BJ (cell line): ENCODE results near the gene RNF14. TPM values are rescaled to one million over a fixed set of nuclear protein-coding genes. Genes with fewer than 3 reads are reported as not detected.

Experiments used
- CTCF ChIA-PET: fragments of 350-600 bp; formaldehyde crosslinking; extraction: SDS; loops from one replicate; lab custom pipeline; 2021; ENCODE audit warnings: antibody characterized with exemption, inconsistent platforms; lab: Yijun Ruan, JAX
- POLR2A ChIA-PET: fragments of 300-600 bp; sonication (Branson Sonifier 250); formaldehyde crosslinking; extraction: SDS; loops from one replicate; lab custom pipeline; 2021; ENCODE audit warnings: antibody characterized with exemption; lab: Charles Lee
- DNase-seq: peaks from one replicate; pipeline ENCODE4 v3.0.0-alpha.2; 2011; ENCODE audit warnings: low read depth
- H3K27me3 ChIP-seq: 2 replicates; pipeline ENCODE4 v1.6.0; 2011; ENCODE audit warnings: low read length; ENCODE audit not compliant: control insufficient read depth, insufficient read depth
- H3K36me3 ChIP-seq: 2 replicates; pipeline ENCODE4 v1.5.1; 2011; ENCODE audit warnings: low read length; ENCODE audit not compliant: control insufficient read depth, insufficient read depth
- H3K4me3 ChIP-seq: 2 replicates; pipeline ENCODE4 v1.5.1; 2011; ENCODE audit warnings: low read depth, mild to moderate bottlenecking, control low read depth, low read length
- CTCF ChIP-seq: IDR thresholded peaks from 2 replicates; pipeline ENCODE4 v1.5.1; 2011; ENCODE audit warnings: low read depth, mild to moderate bottlenecking, control low read depth, inconsistent platforms, low read length, moderate library complexity; ENCODE audit not compliant: insufficient read depth
- polyA plus RNA-seq: library from polyadenylated mRNA; depleted of rRNA; stranded (reverse); fragments of >200 nt; gene quantifications from 2 replicates; pipeline ENCODE4 v1.2.3, GENCODE V29; 2011

The RNF14 gene
- polyA plus RNA-seq, 1 experiment: 27.2 TPM

GRCh38 chr5:141994511-141995136 is 25.7 kb downstream of the RNF14 start:
- Histone ChIP-seq H3K36me3 (peaks cover 5% of the 10 kb centered on the region), H3K4me3 (no peak overlapping the region), H3K27me3 (no peaks in the 10 kb centered on the region)
- no peak for DNase-seq
- no peak for TF ChIP-seq CTCF
- CTCF ChIA-PET: interaction anchor here (1.2 to 11.0 kb wide), 4 partner anchors 8 to 330 kb away, joined by 3 to 124 read pairs (median 28); partner anchors contain the start of gene GNPDA1
- POLR2A ChIA-PET: interaction anchor here (0.6 kb wide), 1 partner anchor 15 kb away, joined by 21 read pairs; no protein-coding TSS in a partner anchor

DNA sequence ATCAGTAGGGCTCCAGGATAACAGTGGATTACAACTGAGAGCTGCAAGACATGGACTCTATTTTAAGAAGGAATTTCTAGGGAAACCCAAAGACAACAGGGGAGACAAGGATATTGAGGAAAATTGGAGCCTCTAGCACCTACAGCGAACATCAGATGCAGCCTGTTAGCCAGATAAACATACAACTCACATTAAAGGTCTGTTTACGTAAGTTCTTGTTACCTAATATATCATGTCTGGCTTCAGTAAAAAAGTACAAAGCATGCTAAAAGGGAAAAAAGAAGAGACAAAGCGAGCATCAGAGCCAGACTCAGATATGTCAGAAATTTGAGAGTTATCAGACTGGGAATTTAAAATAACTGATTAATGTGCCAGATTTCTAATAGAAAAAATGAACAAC is 26.8 kb downstream of the RNF14 start:
- no peak for TF ChIP-seq CTCF
- POLR2A ChIA-PET: no interaction called here

DNA sequence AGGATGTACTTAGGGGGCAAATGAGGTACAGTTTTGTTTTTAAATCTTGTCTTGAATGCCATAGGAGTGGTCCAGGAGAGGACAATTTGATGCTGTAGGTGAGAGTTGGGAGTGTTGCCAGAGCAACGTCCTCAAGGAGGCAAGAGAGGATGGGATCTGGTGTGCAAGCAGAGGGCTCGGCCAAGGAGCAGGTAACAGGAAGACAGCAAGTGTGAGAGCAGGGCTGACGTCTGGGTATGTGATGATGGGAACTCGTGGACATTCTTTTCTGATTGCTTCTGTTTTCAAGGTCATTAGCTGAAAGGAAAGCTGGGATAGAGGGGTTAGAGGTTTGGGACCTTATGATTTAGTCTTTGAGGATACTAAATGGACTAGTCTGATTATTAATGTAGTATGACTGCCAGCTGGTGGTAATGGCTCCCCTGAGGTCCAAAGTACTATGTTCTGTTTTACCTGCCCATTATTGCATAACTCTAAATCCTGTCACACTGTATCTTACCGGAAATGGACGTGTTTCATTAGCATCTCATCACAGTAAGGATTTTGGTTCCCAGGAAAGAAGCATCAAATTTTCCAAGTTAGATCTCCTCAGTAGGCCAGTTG is 28.6 kb downstream of the RNF14 start:
- DNase-seq: no peak
- CTCF ChIA-PET: interaction anchor here (1.8 to 11.0 kb wide), 2 partner anchors 17 to 148 kb away, joined by 5 to 124 read pairs; no protein-coding TSS in a partner anchor
- Histone ChIP-seq H3K36me3 (peaks cover 3% of the 10 kb centered on the region), H3K4me3 (no peak overlapping the region), H3K27me3 (no peaks in the 10 kb centered on the region)
- POLR2A ChIA-PET: no interaction called here
- TF ChIP-seq CTCF: no peak

More for the DNA sequence above, 26.8 kb downstream of the RNF14 start:
- CTCF ChIA-PET: interaction anchor here (1.2 to 11.0 kb wide), 3 partner anchors 18 to 331 kb away, joined by 5 to 124 read pairs (median 50); partner anchors contain the start of gene GNPDA1
- H3K27me3 ChIP-seq: no peaks in the 10 kb centered on the region
- DNase-seq: no peak
- H3K36me3 ChIP-seq: peaks cover 3% of the 10 kb centered on the region
- H3K4me3 ChIP-seq: no peak overlapping the region

DNA sequence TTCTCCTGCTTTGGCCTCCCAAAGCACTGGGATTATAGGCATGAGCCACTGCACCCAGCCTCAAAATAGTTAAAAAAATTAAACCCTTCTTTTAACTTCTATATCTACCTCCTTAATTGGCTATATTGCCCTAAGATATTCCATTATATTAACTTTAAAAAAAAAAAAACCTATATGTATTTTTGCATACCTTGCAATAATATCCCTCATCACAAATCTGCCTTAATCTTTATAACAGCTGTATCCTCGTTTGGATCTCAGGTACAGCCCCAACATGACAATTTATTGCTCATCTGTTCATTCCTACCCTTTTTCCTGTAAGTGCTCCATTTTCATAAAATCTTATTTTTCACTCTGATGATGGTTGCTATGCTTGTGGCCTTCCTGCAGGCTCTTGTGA is 31.3 kb downstream of the RNF14 start:
- no peak for TF ChIP-seq CTCF
- H3K4me3 ChIP-seq: no peak overlapping the region
- peaks cover 7% of the 10 kb centered on the region for H3K36me3 ChIP-seq
- POLR2A ChIA-PET: no interaction called here
- CTCF ChIA-PET: interaction anchor here (0.7 to 2.2 kb wide), 4 partner anchors 14 to 143 kb away, joined by 3 to 8 read pairs (median 4); partner anchors contain the start of gene RNF14
- DNase-seq: no peak
- H3K27me3 ChIP-seq: no peaks in the 10 kb centered on the region
